ENCODE data around the gene C15orf40. TPM values are rescaled to one million over a fixed set of nuclear protein-coding genes. Genes with fewer than 3 reads are reported as not detected.
"Not testable (repeated sequence)": the region's sequence is repeated elsewhere in the genome, so short reads cannot be mapped to it uniquely, and the experiment has no call there.

The C15orf40 gene
- total RNA-seq, 1 experiment from 2014 or later = 40.7 TPM

- no peaks in the 10 kb centered on the region for H3K27me3 Mint-ChIP-seq (ENCODE audit: unreplicated experiment)
- no peak for TF ChIP-seq CTCF (IDR thresholded peaks at IDR 0.05; ENCODE audit: unreplicated experiment)
- H3K36me3 Mint-ChIP-seq (ENCODE audit: insufficient read depth, unreplicated experiment) = peaks cover 6% of the 10 kb centered on the region
- H3K9me3 Mint-ChIP-seq (ENCODE audit: low read depth, unreplicated experiment) = no peaks in the 10 kb centered on the region
- no peak for DNase-seq
- CTCF ChIA-PET = interaction anchor here (1.5 to 2.0 kb wide), 3 partner anchors 17 to 110 kb away, joined by 3 to 14 read pairs (median 4); no protein-coding TSS in a partner anchor
- H3K27ac Mint-ChIP-seq (ENCODE audit: unreplicated experiment) = peak overlapping the region; percentile 6
- intact Hi-C loops (cut with micrococcal nuclease; ENCODE audit: unreplicated experiment) = no loop called here
- no TSS peak for BruUV-seq (replicated peaks)
- no peak overlapping the region for H3K4me3 Mint-ChIP-seq (ENCODE audit: low read depth, unreplicated experiment)
- H3K4me1 Mint-ChIP-seq (ENCODE audit: low read depth, unreplicated experiment) = peaks cover 52% of the 10 kb centered on the region
These were observed 68.3 kb downstream of the C15orf40 start for GRCh38 chr15:82943176-82943575.

GRCh38 chr15:82942691-82943090, 68.7 kb downstream of the C15orf40 start:
- Mint-ChIP-seq H3K27ac (ENCODE audit: unreplicated experiment) (peak overlapping the region; percentile 6), H3K9me3 (ENCODE audit: low read depth, unreplicated experiment) (no peaks in the 10 kb centered on the region), H3K27me3 (ENCODE audit: unreplicated experiment) (no peaks in the 10 kb centered on the region), H3K4me3 (ENCODE audit: low read depth, unreplicated experiment) (peak overlapping the region; percentile 27), H3K36me3 (ENCODE audit: insufficient read depth, unreplicated experiment) (peaks cover 6% of the 10 kb centered on the region), H3K4me1 (ENCODE audit: low read depth, unreplicated experiment) (peaks cover 55% of the 10 kb centered on the region)
- CTCF ChIA-PET = interaction anchor here (0.7 to 2.0 kb wide), 5 partner anchors 14 to 110 kb away, joined by 3 to 14 read pairs (median 4); no protein-coding TSS in a partner anchor
- no TSS peak for BruUV-seq (replicated peaks)
- DNase-seq = peak; percentile 89
- no peak for TF ChIP-seq CTCF (IDR thresholded peaks at IDR 0.05; ENCODE audit: unreplicated experiment)
- intact Hi-C loops (cut with micrococcal nuclease; ENCODE audit: unreplicated experiment) = no loop called here

GRCh38 chr15:82939678-82940077, 71.8 kb downstream of the C15orf40 start:
- BruUV-seq (replicated peaks); H3K36me3 Mint-ChIP-seq (ENCODE audit: insufficient read depth, unreplicated experiment); H3K4me3 Mint-ChIP-seq (ENCODE audit: low read depth, unreplicated experiment); intact Hi-C loops (cut with micrococcal nuclease; ENCODE audit: unreplicated experiment); CTCF ChIA-PET; H3K27me3 Mint-ChIP-seq (ENCODE audit: unreplicated experiment); DNase-seq; H3K9me3 Mint-ChIP-seq (ENCODE audit: low read depth, unreplicated experiment); H3K27ac Mint-ChIP-seq (ENCODE audit: unreplicated experiment): not testable (repeated sequence)
- H3K4me1 Mint-ChIP-seq (ENCODE audit: low read depth, unreplicated experiment) = peaks cover 57% of the 10 kb centered on the region

Other genes starting within 250 kb of the C15orf40 start
- gene FSD2, start 205.6 kb downstream of the C15orf40 start, total RNA-seq (2022) = not detected in 2 replicates
- gene WHAMM, start 202.0 kb downstream of the C15orf40 start, total RNA-seq (2022) = 12.1 and 12.5 TPM in 2 replicates
- gene HOMER2, start 58.9 kb downstream of the C15orf40 start, total RNA-seq (2022) = 32.2 and 49.4 TPM in 2 replicates
- 31.5 and 34.5 TPM in 2 replicates for gene RAMAC, start 25.4 kb downstream of the C15orf40 start, total RNA-seq (2022)
- gene BTBD1, start 55.6 kb upstream of the C15orf40 start, total RNA-seq (2022) = 73.2 and 77.3 TPM in 2 replicates
- gene TM6SF1, start 96.0 kb upstream of the C15orf40 start, total RNA-seq (2022) = not detected in 2 replicates
- 62.9 and 69.4 TPM in 2 replicates for gene HDGFL3, start 196.2 kb upstream of the C15orf40 start, total RNA-seq (2022)

All from Calu3 (cell line).